ENCODE results near the gene GFI1B.
"Not testable (repeated sequence)": the region's sequence is repeated elsewhere in the genome, so short reads cannot be mapped to it uniquely, and the experiment has no call there.

The GFI1B gene

DNA sequence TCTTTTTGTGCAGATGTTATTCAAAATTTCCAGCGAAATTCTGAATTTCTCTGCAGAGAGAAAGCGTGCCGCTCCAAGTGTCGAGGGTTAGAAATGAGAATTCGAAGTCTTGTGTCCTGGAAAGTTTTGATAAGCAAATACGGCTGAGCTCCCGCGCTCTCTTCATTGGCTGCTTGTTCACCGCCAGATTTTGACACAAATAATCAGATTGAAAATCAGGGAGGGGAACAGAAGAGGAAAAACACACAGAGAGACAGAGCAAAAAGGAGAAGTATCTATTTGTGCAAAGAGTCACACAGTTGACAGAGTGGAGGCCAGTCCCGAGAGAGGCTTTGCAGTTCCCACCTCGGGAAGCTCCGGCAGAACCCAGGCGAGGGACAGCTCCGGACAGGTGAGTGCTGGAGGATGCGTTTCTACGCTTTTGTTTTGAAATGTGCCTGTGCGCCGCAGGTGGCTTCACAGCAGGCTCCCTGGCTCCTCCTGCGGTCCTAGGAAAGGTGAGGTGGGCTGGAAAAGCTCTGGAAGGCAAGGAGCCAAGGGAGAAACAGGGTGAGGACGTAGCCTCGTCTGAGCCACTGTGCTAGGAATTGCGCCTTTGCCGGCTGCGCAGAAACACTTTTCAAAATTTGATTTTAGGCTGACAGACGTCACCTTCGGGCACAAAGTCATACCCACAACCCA, at the start of gene GFI1B:
GFI1B (plus strand) TSS at position 244 of the 681 bp plus-strand sequence. CDS start 7,985 bp downstream, outside the sequence.
- no peak for DNase-seq (ENCODE audit: low spot score)

GRCh38 chr9:132931178-132931735, 47.2 kb upstream of the GFI1B start:
- no peak for DNase-seq (ENCODE audit: low spot score)

GRCh38 chr9:132935026-132935425, 43.5 kb upstream of the GFI1B start:
- DNase-seq (ENCODE audit: low spot score), result no peak

DNA sequence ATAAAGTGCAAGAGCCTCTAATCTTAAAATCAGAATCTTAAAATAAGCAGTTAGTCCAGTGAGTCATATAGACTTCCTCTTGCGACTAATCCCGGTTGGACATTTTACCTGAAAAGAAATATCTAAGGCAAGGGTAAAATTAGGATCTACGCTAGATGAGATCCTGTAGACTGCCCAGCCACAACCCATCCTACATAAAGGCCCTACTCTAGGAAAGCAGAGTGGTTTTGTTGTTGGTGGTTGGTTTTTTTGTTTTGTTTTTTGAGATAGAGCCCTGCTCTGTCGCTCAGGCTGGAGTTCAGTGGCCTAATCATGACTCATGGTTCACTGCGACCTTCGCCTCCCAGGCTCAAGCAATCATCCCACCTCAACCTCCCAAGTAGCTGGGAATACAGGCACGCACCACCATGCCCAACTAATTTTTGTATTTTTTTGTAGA, 41.0 kb upstream of the GFI1B start:
- DNase-seq (ENCODE audit: low spot score), result no peak

DNA sequence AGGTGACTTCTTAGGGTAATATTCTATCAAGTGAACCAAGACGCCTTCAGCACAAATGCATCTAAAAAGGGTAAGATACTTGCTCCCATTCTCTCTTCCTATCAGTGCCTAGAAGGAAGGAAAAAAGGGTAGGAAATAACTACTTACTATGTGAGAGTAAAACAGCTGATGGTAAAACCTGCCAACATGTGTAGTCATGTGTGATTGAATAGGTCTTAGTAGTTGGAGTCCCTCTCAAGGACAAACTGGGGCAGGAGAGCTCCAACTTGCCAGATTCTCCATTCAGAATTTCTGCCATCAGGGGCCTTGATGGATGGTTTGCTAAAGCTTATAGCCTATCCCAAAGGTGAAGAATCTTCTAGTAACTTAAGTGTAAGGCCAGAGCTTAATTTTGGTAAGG, 39.3 kb upstream of the GFI1B start:
- DNase-seq (ENCODE audit: low spot score), result no peak

- DNase-seq (ENCODE audit: low spot score), result no peak
Observed at GRCh38 chr9:132942541-132943182, 35.8 kb upstream of the GFI1B start.

- no peak for DNase-seq (ENCODE audit: low spot score)
Observed at GRCh38 chr9:132943651-132944293, 34.7 kb upstream of the GFI1B start.

DNA sequence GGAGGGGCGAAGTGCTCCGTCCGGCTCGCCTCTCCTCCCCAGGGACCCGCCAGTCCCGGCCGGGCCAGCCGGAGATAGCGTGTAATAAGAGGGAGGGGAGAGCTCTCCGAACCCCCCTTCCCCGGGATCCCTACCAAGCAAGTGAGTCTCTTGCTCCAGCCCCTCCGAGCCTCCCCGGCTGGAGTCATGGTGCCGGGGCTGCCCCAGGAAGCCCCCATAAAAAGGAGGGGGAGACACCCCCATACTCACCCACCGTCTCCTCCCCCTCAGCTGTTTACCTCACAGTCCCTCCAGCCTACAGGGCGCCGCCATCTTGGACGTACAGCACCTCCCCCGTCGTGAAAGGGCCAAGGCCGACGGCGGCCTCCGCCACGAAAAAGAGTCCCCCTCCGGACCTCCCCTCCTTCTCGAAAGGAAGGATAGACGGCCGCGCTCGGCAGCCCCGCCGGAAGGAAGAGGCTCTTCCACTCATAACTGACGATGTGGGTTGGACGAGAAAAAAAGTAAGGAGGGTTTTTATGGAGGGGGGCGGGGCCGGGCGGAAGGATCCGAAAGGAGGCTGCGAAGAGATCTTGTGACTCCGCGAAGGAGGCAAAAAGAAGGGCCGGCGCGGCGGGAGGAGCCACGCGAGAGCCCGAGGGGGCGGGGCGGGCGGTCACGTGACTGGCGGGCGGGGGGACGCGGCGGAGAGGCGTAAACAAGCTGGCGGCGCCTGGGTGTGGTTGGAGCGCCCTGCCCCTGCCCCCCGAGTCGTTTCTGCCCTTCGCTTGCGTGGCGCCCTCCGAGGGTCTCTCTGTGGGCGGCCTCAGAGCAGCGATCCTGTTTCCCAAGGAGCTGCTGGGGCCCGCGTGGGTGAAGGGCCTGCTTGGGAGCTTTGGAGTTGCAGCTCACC, 34.0 kb upstream of the GFI1B start, which contains the start of gene TSC1:
TSC1 (minus strand) TSS at position 323 of the 892 bp plus-strand sequence. CDS start 15,744 bp downstream, outside the sequence.
- DNase-seq (ENCODE audit: low spot score), result peak; percentile 96

- DNase-seq (ENCODE audit: low spot score), result no peak
Observed at GRCh38 chr9:132945186-132946130, 33.0 kb upstream of the GFI1B start.

GRCh38 chr9:132946211-132946610, 32.3 kb upstream of the GFI1B start:
- no peak for DNase-seq (ENCODE audit: low spot score)

DNA sequence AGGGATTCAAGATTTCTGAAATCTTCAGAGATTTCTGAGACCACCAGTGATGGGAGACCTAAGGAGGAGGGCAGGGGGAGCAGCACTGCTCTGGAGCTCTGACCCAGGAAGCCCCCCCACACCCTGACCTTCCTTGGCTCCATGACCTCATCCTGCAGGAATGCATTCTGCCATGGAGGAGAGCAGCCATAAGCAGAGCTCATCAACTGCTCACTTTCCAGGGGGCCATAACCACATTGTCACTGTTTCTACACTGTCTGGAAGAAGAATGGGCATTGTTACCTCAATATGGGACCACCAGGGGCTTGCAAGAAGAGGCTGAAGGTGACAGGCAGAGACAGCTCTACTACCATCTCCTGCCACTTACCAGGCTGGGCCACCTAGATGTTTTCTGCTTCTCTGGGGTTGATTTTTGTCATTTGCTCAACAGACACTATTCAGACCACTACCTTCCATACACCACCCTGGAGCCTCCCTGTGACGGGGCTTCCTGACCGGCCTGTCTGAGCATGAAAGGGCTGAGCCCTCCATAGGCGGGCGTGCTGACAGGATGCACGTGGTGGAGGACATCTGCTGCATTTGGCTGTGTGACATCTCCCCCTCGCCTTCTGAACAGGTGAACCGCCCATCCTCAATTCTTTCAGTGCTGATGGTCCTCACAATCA, 31.7 kb upstream of the GFI1B start:
- DNase-seq (ENCODE audit: low spot score), result peak; percentile 41

- no peak for DNase-seq (ENCODE audit: low spot score)
Observed at GRCh38 chr9:132947756-132948155, 30.7 kb upstream of the GFI1B start.

DNA sequence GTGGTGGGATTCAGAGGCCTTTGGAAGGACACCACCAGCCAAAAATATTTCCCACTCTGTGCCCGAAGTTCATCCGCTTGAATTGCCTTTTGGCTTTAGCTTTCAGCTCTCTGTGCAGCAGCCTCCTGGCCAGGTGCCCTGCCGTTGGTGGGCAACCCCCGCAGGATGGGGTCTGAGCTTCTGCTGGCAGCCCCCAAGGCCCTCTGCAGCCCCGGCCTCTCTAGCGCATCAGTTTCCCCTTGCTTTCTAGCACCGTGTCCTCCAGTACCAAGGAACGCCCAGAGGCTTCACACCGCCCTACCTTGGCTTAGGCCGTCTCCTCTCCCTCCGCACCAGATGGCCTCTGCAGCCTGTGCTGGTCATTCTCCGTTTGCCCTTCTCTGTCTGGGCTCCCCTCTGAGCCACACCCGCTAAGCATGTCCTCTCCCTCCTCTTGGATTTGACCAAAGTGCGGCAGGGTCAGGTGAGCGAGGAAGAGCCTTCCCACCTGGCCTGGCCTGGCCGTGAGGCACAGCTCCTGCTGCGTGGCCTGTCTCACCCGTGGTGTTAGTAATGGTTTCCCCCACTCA, 29.9 kb upstream of the GFI1B start:
- DNase-seq (ENCODE audit: low spot score), result no peak

DNA sequence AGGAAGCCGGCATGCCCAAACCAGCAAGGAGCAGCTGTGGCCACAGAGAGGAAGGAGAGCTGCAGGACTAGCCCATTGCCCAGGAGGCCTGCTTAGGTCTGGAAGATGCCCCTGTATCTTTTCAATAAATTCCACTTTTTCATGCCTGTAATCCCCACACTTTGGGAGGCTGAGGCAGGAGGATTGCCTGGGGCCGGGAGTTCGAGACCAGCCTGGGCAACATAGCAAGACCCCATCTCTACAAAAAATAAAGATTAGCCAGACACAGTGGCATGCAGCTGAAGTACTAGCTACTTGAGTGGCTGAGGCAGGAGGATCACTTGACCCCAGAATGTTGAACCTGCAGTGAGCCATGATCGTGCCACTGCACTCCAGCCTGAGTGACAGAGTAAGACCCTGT, 28.8 kb upstream of the GFI1B start:
- DNase-seq (ENCODE audit: low spot score), result no peak

GRCh38 chr9:132955123-132955522, 23.4 kb upstream of the GFI1B start:
- DNase-seq (ENCODE audit: low spot score), result no peak

GRCh38 chr9:132955768-132956167, 22.7 kb upstream of the GFI1B start:
- no peak for DNase-seq (ENCODE audit: low spot score)

DNA sequence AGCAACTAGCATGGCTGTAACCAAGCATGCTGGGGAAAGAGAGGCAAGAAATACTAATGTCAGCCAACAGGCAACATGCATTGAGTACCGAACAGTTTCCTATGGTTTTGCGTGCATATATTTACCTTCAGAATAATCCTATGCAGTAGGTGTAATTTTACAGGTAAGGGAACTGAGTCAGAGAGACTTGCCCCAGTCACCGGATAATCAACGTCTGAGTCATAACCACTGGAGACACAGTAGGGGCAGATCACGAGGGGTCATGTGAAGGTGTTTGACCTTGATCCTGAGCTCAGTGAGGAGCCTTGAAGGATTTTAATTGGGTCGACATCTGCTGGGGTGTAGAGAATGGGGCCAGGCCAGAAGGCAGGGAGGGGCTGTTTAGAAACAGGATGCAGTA, 20.7 kb upstream of the GFI1B start:
- no peak for DNase-seq (ENCODE audit: low spot score)

DNA sequence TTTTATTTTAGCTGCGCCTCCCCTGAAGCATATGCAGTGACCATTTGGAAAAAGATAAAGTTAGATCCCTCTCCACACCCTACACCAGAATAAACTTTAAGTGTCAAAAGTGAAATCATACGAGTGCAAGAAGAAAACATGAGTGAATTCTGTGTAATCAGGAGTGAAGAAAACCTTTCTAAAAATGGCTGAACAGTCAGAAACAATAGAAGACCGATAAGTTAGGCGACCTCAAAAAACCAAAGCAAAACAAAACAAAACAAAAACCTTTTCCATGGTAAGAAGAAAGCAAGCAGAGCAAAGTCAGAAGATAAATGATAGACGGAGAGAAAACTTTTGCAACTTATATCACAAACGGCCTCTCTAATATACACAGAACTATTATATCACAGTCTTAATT, 17.5 kb upstream of the GFI1B start:
- no peak for DNase-seq (ENCODE audit: low spot score)

GRCh38 chr9:132965478-132965877, 13.0 kb upstream of the GFI1B start:
- DNase-seq (ENCODE audit: low spot score), result no peak

GRCh38 chr9:132967908-132968307, 10.6 kb upstream of the GFI1B start:
- DNase-seq (ENCODE audit: low spot score), result not testable (repeated sequence)

Measured in iPS-NIHi11 (cell line).